G401.6 (cell line): Measurements from ENCODE around the gene CLINT1.

Experiments used
- FAIRE-seq: peaks from 2 replicates; lab custom pipeline; 2012; peaks lifted over from hg19 to GRCh38; lab: Jason Lieb, UNC

CLINT1 gene

GRCh38 chr5:157758706-157759105 lies 100.2 kb downstream of the CLINT1 start:
- no peak for FAIRE-seq

DNA sequence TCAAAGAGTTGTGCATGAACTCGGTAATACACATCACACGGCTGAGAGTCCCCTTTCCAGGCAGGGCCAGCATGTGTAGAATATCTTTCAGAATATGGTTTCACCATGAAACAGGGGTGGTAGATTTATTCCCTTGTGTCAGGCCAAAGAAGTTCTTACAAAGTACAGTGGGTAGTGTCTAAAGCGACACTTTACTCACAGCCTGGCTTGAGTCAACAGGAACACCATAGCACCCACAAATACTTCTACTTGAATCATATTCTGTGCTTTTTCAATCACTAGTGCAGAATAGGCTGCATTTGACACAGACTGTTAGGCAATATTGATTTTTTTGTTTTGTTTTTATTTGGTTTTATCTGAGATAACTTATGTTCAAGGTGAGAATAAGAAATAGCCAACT lies 102.8 kb downstream of the CLINT1 start:
- FAIRE-seq: no peak

DNA sequence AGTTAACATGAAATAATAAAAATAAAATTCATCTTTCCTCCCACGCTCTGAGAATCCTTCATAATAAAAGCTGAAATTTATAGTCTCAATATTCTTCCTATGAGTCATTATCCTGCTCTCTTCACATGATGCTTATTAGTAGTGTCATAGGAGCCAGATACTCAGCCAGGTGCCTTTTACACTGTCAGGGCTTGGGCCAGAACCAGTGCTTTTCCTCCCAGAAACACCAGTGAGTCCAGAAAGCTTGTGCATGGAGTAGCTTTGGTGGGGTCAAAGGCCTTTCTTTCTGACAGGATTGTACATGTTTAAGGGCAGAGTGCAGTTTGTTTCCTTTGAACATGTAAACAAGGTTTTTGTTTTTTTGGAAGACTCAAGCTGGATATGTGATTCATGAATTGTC lies 108.6 kb downstream of the CLINT1 start:
- no peak for FAIRE-seq

GRCh38 chr5:157749462-157749799 lies 109.5 kb downstream of the CLINT1 start:
- FAIRE-seq: no peak

DNA sequence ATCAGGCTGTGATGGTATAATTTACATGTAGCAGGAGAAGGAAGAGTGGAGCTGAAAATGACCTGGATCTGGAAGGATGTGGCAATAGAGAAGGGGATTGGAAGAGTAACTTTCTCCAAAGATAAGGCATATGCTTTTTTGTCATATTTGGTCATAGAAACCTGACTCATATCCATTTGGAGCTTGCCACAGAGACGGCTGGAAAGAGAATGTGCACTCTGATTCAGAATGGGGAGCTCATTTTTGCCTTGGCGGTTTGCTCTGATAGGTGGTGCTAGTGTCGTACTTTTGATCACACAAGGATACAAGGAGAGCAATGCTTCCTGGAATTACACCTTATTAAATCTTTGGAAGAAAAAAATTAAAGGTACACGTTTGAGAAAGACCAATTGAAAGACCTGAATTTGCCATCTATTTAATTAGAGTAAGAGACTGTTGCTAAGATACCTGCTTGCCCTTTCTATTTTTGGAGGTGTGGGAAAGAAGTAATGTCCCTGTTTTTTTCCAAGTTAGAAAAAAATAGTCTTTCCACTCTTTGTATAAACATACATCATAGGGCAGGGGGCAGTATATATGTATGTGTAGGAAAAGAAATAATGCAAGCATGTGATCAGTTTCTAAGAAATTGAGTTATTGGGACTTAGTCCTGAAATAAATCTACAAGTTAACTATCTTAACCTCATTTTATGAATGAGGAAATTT lies 110.0 kb downstream of the CLINT1 start:
- FAIRE-seq: no peak

DNA sequence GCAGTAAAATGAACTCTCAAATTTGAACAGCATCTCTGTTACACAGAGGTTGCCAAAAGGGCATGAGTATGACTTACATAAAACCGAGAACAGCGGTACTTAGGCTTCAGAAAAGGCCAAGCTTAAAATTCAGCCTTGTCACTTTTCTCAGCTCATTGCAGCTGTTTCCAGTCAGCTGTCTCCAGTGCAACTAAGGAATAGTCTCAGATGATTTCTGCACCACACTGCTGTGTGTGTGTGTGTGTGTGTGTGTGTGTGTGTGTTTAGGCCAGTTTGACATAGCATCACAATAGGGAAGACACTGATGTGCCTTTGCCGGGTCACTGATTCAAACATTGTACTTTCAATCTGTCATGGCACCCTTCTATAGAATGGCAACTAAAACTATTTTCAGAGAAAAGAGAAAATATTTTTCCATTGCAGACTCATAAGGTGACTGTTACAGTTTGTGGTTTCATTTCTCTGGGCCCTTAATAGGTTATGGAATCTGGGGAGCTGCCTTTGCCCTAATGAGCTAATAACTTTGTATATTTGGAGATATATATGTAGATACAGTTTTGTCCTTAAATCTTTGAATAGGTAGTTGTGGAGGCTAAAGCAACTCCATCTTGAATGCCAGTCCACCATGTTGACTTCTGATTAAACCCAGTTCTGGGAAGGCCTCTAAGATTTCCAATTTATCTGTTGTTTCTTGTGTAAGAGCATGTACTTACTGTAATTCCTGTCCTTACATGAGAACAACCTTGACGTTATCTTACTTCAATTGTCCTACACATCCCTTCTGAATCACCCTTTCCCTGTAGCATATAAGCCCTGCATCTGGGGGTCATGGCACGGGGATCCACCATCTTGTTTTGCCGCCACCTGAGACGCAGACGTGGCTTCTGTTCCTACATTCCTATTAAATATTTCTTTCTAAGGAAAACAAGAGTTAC lies 110.9 kb downstream of the CLINT1 start:
- no peak for FAIRE-seq

DNA sequence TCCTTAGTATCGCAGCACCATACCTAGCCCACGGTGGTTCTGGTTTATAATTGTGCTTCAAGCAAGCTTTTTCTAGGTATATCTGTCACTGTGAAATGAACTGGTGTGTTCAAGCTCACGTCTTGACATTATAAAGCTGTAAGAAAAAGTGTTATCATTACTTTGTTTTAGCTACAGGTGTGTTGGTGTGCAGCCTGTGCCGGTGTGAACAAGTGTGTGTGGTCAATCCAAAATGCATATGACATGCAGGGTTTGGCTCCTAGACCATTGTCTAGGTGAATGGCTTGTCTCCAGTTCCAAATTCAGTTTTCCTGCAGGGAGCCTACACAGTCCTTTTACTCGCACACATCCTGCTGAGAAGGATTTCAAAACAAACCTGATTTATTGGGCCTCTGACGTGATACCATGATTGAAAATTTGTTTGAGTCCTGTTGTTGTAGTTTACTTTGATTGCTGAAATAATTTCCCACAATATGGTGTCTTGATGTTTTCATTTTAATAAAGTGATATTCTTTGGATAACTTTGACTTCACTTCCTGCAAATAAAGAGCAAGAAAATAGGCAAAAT lies 111.7 kb downstream of the CLINT1 start:
- no peak for FAIRE-seq

DNA sequence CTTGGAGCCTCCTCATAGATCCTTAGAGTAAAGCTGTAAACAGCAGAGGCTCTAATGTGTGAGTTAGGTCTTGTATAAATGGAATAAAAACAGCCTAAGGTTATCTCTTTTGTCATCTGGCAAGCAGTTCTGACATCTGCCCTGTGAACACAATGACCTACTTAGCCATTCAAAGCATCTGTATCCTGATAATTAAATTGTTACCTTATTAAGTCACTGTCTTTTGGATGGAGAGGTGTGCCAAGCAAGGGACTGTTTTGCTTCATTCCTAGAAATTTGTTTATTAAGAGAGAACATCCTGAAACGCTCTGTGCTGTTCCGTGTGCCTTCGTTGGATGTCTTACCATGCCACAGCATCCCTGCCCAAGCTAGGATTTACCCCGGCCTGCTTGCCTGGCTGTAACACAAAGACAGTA lies 113.9 kb downstream of the CLINT1 start:
- FAIRE-seq: no peak

- no peak for FAIRE-seq
Measured at GRCh38 chr5:157744051-157745011, 114.6 kb downstream of the CLINT1 start.

DNA sequence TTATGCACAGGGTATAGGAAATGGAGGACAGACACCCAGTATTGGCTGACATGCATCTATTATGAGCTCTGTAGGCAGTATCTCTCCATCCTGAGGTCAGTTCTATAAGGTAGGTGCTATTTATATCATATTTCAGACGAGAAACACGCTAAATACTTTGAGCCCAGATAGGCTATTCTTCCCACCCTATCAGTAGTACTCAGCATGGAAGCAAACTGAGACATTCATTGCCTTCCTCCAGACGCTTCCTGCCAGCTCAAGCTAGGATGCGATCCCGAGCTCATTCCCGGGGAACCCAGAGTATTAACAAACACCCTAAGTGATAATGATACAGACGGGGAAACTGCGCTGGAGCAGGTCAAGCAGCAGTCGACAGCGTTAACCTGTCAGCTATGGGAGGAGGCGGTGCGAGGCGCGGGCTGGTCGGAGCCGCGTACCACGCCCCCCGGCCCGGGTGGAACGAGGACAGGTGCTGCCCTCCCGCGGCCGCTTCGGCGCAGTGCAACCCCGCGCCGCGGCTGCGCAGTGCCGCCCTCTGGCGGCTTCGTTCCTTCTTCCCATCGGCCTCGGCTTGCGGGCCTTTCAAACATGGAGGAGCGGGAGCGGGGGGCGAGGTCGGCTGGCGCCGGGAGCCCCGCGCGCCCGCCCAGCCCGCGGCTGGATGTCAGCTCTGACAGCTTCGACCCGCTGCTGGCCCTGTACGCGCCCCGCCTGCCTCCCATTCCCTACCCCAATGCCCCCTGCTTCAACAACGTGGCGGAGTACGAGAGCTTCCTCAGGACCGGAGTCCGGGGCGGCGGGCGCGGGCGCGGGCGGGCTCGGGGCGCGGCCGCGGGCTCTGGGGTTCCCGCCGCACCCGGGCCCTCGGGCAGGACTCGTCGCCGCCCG lies 115.5 kb downstream of the CLINT1 start, which contains the start of gene LSM11:
LSM11 (plus strand) TSS at position 550 of the 888 bp plus-strand sequence; CDS start at position 589, 39 bp downstream.
- no peak for FAIRE-seq

- no peak for FAIRE-seq
Measured at GRCh38 chr5:157741131-157741530, 117.8 kb downstream of the CLINT1 start.

GRCh38 chr5:157740229-157740610 lies 118.7 kb downstream of the CLINT1 start:
- no peak for FAIRE-seq

DNA sequence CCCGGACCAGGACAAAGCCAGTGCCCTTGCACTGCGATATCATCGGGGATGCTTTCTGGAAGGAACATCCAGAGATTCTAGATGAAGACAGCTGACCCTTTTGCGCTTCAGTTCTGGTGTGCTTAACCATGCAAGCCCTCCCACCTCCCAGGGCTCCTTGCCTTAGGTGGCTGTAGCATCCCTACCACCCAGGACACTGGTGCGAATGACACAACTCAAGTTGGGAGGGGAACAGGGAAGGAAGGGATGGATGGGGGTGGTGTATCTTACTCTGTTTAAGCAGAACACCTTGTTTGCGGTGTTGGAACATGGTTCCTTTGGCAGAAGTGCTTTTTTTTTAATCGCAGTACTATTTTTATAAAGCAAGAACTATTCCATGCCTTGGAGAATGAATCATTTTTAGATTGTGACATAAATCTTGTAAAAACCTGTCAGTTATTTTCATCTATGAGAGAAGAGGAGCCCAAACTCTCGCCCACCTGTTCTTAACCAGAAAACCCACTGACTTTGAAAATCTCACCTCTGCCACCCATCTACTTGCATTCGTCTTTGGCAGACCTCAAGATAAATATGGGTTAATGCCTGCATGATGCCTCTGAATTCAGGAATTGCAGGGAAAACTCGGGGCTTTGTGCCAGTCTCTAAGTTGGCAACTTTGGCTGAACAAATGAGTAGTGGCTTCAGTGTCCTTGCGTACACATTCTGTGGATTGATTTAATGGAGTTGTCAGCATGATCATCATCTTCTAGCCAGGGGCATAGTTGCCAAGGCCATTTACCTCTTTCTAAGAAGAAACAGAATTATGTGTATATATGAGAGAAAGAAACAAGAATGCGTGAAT lies 119.3 kb downstream of the CLINT1 start:
- FAIRE-seq: no peak

DNA sequence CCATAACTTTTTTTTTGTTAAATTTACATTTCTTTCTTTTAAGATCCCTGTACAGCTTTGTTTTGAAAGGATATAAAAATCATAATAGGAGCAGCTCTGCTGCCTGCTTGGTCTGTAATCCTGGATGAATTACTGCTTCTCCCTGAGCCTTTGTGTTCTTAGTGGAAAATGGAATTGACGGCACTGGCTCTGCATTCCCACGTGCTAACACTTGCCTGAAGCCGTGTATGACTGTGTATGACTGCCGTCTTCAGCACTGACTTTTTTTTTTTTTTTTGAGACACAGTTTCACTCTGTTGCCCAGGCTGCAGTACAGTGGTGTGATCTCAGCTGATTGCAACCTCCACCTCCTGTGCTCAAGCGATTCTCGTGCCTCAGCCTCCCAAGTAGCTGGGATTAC lies 123.0 kb downstream of the CLINT1 start:
- no peak for FAIRE-seq
